BE2C (cell line): ENCODE results near the gene ADGRD2.
A peak's percentile ranks its signal among the peaks of the same experiment; 100 is the strongest.

Experiments
- DNase-seq: peaks from one replicate; pipeline ENCODE4 v3.0.0-alpha.2; 2020
- H3K27me3 ChIP-seq: fragments of 250-450 bp; sonication (Bioruptor Pico); 2 replicates; pipeline ENCODE4 v1.5.1; 2020; ENCODE audit warnings: mild to moderate bottlenecking
- H3K36me3 ChIP-seq: fragments of 250-450 bp; sonication (Bioruptor Pico); 2 replicates; pipeline ENCODE4 v1.5.1; 2020; ENCODE audit warnings: mild to moderate bottlenecking
- H3K4me1 ChIP-seq: fragments of 250-450 bp; sonication (Bioruptor Pico); 2 replicates; pipeline ENCODE4 v1.5.1; 2020
- H3K4me3 ChIP-seq: 2 replicates; pipeline ENCODE4 v1.5.1; 2011; ENCODE audit warnings: low read depth, low read length
- H3K9me3 ChIP-seq: fragments of 250-450 bp; sonication (Bioruptor Pico); 2 replicates; pipeline ENCODE4 v1.5.1; 2020
- TF ChIP-seq, protein P1 (sequence below): IDR thresholded peaks from 2 replicates; pipeline ENCODE4 v1.5.1; 2012; ENCODE audit warnings: mild to moderate bottlenecking, low read depth, low read length

The ADGRD2 gene

DNA sequence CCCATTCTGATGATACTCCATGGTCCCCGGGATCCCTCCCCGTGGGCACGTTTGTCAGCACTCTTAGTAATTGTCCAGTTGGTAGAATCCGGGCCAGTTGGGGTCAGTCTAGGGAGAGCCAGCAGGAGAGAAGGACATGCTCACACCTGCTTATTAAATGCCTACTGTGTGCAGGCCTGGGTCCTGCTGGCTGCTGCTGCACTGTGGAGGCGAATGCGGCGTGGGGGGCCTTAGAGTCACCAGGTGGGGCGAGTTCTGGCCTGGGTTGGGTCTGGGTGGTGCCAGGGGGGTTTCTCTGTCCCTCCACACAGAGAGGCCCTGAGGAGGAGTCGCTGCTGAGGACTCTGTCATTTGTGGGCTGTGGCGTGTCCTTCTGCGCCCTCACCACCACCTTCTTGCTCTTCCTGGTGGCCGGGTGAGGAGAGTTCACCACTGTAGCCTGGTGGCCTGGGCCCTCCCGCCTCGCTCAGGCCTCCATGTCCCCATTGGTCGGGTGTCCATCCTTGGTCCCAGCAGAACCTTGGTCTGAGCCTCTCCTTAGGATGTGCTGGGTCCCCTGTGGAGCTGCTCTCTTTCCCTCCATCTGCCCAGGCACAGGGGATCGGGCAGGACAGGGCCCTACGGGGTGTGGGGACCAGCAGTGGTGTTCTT, 17.3 kb downstream of the ADGRD2 start:
- Histone ChIP-seq H3K27me3 (no peaks in the 10 kb centered on the region), H3K4me3 (no peak overlapping the region), H3K9me3 (no peaks in the 10 kb centered on the region; the same call in 1 of the 2 replicates), H3K36me3 (no peaks in the 10 kb centered on the region), H3K4me1 (no peaks in the 10 kb centered on the region)
- DNase-seq = peak; percentile 1
- TF ChIP-seq, protein P1, sequence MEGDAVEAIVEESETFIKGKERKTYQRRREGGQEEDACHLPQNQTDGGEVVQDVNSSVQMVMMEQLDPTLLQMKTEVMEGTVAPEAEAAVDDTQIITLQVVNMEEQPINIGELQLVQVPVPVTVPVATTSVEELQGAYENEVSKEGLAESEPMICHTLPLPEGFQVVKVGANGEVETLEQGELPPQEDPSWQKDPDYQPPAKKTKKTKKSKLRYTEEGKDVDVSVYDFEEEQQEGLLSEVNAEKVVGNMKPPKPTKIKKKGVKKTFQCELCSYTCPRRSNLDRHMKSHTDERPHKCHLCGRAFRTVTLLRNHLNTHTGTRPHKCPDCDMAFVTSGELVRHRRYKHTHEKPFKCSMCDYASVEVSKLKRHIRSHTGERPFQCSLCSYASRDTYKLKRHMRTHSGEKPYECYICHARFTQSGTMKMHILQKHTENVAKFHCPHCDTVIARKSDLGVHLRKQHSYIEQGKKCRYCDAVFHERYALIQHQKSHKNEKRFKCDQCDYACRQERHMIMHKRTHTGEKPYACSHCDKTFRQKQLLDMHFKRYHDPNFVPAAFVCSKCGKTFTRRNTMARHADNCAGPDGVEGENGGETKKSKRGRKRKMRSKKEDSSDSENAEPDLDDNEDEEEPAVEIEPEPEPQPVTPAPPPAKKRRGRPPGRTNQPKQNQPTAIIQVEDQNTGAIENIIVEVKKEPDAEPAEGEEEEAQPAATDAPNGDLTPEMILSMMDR = no peak

DNA sequence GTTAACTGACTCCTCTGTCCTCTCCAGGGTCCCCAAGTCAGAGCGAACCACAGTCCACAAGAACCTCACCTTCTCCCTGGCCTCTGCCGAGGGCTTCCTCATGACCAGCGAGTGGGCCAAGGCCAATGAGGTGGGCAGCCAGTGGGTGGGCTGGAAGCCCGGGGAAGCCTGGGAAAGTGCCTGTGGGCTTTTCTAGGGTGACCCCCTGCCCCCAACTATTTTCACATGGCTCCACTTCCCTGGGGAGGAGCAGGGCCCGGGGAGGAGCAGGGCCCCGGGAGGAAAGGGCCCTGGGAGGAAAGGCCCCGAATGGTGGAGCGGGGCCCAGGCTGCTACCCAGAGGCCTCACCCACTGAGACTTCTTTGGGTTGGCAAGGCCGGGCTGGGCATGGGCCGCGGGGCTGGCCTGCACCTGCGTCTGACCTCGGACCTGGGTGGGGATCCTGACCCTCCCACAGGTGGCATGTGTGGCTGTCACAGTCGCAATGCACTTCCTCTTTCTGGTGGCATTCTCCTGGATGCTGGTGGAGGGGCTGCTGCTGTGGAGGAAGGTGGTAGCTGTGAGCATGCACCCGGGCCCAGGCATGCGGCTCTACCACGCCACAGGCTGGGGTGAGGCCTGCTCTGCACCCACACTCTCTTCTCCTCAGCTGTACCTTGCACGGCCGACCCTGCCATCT, 17.9 kb downstream of the ADGRD2 start:
- H3K27me3 ChIP-seq = no peaks in the 10 kb centered on the region
- no peak for DNase-seq
- TF ChIP-seq, protein P1 = no peak

DNA sequence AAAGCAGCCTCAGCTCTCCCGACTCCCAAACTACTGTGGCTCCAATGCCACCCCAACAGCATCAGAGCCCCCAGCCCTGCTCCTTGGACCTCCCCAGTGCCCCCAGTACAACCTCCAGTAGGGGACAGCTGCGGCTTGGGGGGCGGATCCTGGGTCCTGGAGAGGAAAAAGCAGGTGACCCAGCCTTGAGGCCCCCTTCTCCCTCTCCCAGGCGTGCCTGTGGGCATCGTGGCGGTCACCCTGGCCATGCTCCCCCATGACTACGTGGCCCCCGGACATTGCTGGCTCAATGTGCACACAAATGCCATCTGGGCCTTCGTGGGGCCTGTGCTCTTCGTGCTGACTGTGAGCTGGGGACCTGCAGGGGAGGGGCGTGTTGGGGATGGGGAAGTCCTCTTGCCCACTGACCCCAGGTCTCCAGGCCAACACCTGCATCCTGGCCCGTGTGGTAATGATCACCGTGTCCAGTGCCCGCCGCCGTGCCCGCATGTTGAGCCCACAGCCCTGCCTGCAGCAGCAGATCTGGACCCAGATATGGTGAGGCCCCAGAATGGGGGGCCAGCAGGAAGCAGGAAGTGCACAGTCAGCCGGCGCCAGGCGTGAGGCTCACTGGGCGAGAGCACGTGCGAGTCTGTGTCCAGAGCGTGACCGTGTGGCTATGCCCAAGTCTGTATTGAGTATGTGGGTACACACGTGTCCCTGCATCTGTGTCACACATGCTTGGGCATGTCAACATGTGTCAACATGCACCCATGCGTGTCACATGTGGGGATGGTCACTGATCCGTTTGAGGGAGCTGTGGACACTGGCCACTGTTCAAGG, 19.0 kb downstream of the ADGRD2 start:
- TF ChIP-seq, protein P1 = no peak
- no peak overlapping the region for H3K4me3 ChIP-seq
- no peak for DNase-seq
- H3K36me3 ChIP-seq = no peaks in the 10 kb centered on the region
- H3K27me3 ChIP-seq = no peaks in the 10 kb centered on the region
- H3K9me3 ChIP-seq = no peaks in the 10 kb centered on the region; the same call in 1 of the 2 replicates
- H3K4me1 ChIP-seq = no peaks in the 10 kb centered on the region

More for the DNA sequence above, 17.9 kb downstream of the ADGRD2 start:
- H3K4me3 ChIP-seq = no peak overlapping the region
- H3K36me3 ChIP-seq = no peaks in the 10 kb centered on the region
- no peaks in the 10 kb centered on the region; the same call in 1 of the 2 replicates for H3K9me3 ChIP-seq
- H3K4me1 ChIP-seq = no peaks in the 10 kb centered on the region

DNA sequence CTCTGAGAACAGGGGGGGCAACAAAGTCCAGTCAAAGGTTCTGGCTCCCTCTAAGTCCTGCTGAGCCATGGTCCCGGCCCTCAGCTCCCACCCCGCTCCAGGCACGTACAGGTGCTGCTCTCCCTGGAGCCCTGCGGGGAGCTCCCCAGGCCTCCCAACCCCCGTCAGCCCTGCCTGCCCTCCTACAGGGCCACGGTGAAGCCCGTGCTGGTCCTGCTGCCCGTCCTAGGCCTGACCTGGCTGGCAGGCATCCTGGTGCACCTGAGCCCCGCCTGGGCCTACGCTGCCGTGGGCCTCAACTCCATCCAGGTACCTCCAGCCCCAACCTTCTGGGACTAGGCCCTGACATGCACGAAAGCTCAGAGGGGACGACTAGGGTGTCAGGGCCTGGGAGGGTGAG, 20.1 kb downstream of the ADGRD2 start:
- TF ChIP-seq, protein P1 = no peak
- Histone ChIP-seq H3K4me3 (no peak overlapping the region), H3K4me1 (no peaks in the 10 kb centered on the region), H3K27me3 (no peaks in the 10 kb centered on the region), H3K36me3 (no peaks in the 10 kb centered on the region), H3K9me3 (no peaks in the 10 kb centered on the region)
- no peak for DNase-seq

DNA sequence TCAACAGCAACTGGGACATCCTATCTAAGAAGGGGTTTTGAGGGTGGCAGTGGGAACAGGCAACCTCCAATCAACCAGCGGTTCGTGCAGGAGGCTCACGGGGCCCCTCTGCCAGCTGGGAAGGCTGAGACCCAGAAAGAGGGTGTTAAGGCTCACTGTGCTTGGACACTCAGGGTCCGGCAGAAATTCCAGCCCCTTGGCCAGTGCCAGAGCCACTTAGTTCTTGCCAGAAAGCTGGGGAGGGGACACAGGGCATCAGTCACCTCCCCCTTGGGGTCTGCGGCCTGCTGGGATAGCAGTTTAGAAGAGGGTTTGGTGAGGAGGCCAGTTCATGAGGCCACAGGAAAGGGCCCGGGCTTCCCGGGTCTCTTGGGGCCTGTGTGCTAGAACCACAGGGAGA, 20.5 kb downstream of the ADGRD2 start:
- TF ChIP-seq, protein P1 = no peak
- no peak overlapping the region for H3K4me3 ChIP-seq
- H3K9me3 ChIP-seq = no peaks in the 10 kb centered on the region
- H3K27me3 ChIP-seq = no peaks in the 10 kb centered on the region
- no peaks in the 10 kb centered on the region for H3K36me3 ChIP-seq
- no peaks in the 10 kb centered on the region for H3K4me1 ChIP-seq
- DNase-seq = no peak

DNA sequence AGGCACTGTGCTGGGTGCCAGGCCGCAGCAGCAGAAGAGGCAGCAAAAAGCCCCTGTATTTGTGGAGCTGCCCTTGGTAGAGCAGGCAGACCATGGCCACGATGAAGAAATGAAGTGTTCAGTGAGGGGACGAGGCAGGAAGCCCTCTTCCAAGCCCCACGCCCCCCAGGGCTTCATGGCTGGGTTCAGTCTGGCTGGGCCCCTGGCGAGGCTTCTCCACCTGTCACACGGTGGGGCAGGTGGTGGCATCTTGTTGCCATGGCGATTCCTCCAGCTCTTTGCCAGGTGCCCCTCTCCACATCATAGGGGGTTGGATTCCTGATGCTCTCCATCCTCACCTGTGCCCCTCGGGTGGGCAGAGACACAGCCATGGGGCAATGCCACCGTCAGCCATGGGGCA, 21.5 kb downstream of the ADGRD2 start:
- TF ChIP-seq, protein P1 = no peak
- no peak for DNase-seq
- Histone ChIP-seq H3K36me3 (no peaks in the 10 kb centered on the region), H3K4me3 (no peak overlapping the region), H3K27me3 (no peaks in the 10 kb centered on the region), H3K9me3 (no peaks in the 10 kb centered on the region), H3K4me1 (no peaks in the 10 kb centered on the region)
